Prostate gland (tissue), 2 donors: ENCODE data around the gene LENG9.

Experiments used
- CTCF ChIP-seq, 4 experiments: fragments of 200-600 bp in 2 of 4; fragments of 450-650 bp in 2 of 4; sonication (generic) in 2 of 4; IDR thresholded peaks; 1 replicate in 3 of 4; 2 replicates in 1 of 4; pipeline ENCODE4 v1.5.1; 2016 to 2019; ENCODE audit warnings: antibody characterized with exemption in 4 of 4, mild to moderate bottlenecking in 2 of 4, moderate library complexity in 2 of 4
- POLR2A ChIP-seq: fragments of 450-650 bp; IDR thresholded peaks from one replicate; pipeline ENCODE4 v1.6.1; 2016; ENCODE audit warnings: antibody characterized with exemption, mild to moderate bottlenecking
- POLR2AphosphoS5 ChIP-seq: sonication (generic); formaldehyde crosslinking; IDR thresholded peaks from one replicate; pipeline ENCODE4 v1.6.1; 2017; ENCODE audit warnings: antibody characterized with exemption

GRCh38 chr19:54489766-54490165 is 26.2 kb upstream of the LENG9 start:
- TF ChIP-seq CTCF (IDR thresholded peaks at IDR 0.05) (no peak), POLR2AphosphoS5 (no peak), POLR2A (no peak)
